ENCODE data around the gene C1orf167.

C1orf167 gene

GRCh38 chr1:11738096-11738495 is 23.9 kb upstream of the C1orf167 start:
- DNase-seq, result no peak

- DNase-seq, result no peak
Measured at GRCh38 chr1:11738783-11739182, 23.2 kb upstream of the C1orf167 start.

- no peak for DNase-seq
Measured at GRCh38 chr1:11740258-11741192, 21.5 kb upstream of the C1orf167 start.

- DNase-seq, result no peak
Measured at GRCh38 chr1:11741482-11741881, 20.5 kb upstream of the C1orf167 start.

GRCh38 chr1:11741919-11742558 is 20.0 kb upstream of the C1orf167 start:
- no peak for DNase-seq

GRCh38 chr1:11744287-11744686 is 17.7 kb upstream of the C1orf167 start:
- DNase-seq, result no peak

- no peak for DNase-seq
Measured at GRCh38 chr1:11746092-11746491, 15.9 kb upstream of the C1orf167 start.

GRCh38 chr1:11746795-11747487 is 15.1 kb upstream of the C1orf167 start:
- DNase-seq, result no peak

GRCh38 chr1:11748294-11749202 is 13.4 kb upstream of the C1orf167 start:
- no peak for DNase-seq

GRCh38 chr1:11749203-11749689 is 12.7 kb upstream of the C1orf167 start:
- peak; percentile 29 to 38 for DNase-seq

- DNase-seq, result no peak
Measured at GRCh38 chr1:11749996-11750395, 12.0 kb upstream of the C1orf167 start.

GRCh38 chr1:11751087-11751486 is 10.9 kb upstream of the C1orf167 start:
- DNase-seq, result no peak

GRCh38 chr1:11752359-11753088 is 9.5 kb upstream of the C1orf167 start:
- DNase-seq, result no peak

GRCh38 chr1:11753555-11754208 is 8.3 kb upstream of the C1orf167 start:
- no peak for DNase-seq

GRCh38 chr1:11757047-11757446 is 4.9 kb upstream of the C1orf167 start:
- DNase-seq, result no peak

- no peak for DNase-seq
Measured at GRCh38 chr1:11759791-11760190, 2.2 kb upstream of the C1orf167 start.

GRCh38 chr1:11761285-11761684 is 708 bp upstream of the C1orf167 start:
- no peak for DNase-seq

GRCh38 chr1:11764115-11764514 is 2.1 kb downstream of the C1orf167 start:
- DNase-seq, result no peak

GRCh38 chr1:11764519-11764918 is 2.5 kb downstream of the C1orf167 start:
- DNase-seq, result no peak

- DNase-seq, result no peak
Measured at GRCh38 chr1:11765661-11766428, 3.9 kb downstream of the C1orf167 start.

Measured in stimulated activated CD4-positive, alpha-beta T cell treated with anti-CD3 and anti-CD28 coated beads, Interleukin-4, amount 100 ng/mL, for 4 hours (primary cell).